HG03196 (cell line): ENCODE results near the gene LCE3D.
"Not testable (repeated sequence)": the region's sequence is repeated elsewhere in the genome, so short reads cannot be mapped to it uniquely, and the experiment has no call there.

Experiments
- ATAC-seq: cut with Tn5 transposase; IDR thresholded peaks from one replicate; pipeline ENCODE4 v1.9.1; 2021; ENCODE audit not compliant: unreplicated experiment

LCE3D gene

DNA sequence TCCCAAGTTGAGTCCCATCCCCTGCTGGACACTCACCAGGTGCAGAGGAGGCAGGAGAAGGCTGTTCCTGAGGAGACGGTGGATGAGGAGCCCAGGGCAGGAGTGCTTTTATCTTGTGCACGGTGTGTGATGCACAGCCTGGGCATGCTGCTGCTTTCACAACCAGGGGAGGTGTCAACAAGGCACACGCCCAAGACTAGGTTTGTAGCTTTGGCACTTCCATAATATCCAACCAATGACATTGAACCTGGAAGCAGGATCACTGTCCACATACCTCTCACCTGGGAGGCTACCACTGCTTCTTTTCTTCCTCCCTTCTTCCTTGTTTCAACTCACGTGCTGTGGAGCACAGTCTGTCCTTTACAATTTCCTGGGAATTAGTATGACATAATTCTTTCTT lies at the start of gene LCE3D:
Gene LCE3D (minus strand): TSS at position 84 of the 400 bp plus-strand sequence. CDS start 580 bp downstream, outside the sequence.
- no peak for ATAC-seq

- ATAC-seq: no peak
Measured at GRCh38 chr1:152626744-152627143, 46.4 kb upstream of the LCE3D start.

- no peak for ATAC-seq
Measured at GRCh38 chr1:152623203-152623844, 43.0 kb upstream of the LCE3D start.

DNA sequence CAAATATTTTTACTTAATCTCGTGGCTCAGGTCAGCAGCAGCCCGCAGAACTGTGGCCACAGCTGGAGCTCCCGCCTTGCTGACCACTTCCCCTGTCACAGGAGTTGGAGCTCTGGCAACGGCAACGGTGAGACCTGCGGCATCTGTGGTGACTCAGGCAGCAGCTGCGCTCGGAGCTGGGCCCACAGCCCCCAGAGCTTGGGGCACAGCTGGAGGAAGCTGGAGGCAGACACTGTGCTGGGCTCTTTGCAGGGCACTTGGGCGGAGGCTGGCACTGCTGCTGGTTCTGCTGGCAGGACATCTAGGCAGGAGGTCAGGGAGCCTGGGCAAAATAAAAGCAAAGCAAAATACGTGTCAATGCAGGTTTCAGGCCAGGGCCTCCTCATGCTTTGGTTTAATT lies 42.5 kb upstream of the LCE3D start, which contains the start of gene LCE3A:
Gene LCE3A (minus strand): TSS at position 301 of the 400 bp plus-strand sequence. CDS start 0 bp downstream, at position 301.
- no peak for ATAC-seq

DNA sequence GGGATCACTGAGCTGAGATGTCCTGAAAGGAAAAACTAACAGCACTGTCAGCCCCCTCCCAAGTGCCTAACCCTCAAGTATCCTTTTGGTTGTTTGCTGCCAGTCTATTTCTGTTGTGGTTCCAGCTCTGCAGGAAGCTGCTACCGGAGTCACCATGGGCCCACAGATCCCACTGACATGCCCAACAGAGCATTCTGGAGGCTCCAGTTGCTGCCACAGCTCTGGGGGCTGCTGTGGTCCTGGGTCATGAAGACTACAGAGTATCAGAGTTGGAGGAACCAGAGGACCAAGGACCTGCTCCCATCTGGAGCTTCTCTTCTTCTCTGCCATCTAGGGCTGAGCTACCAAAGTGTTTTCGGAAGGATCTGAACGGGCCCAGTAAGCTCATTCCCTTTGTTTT lies 41.7 kb upstream of the LCE3D start:
- no peak for ATAC-seq

DNA sequence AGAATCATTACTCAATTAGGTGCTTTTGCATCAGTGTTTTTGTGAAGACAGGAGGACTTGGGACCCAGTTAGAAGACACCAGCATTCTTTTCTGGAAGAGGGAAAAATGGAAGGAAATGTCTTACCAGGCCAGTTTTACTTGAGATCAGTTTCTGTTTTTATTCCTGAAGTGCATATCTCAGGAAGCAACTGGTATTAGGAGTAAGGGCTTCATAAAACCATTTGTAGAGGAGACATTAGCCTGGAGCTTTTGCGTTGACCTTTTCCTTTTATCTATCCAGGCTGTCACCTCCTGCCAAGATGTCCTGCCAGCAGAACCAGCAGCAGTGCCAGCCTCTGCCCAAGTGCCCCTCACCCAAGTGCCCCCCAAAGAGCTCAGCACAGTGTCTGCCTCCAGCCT lies 33.2 kb upstream of the LCE3D start, which contains the start of gene LCE3B:
Gene LCE3B (plus strand): TSS at position 301 of the 400 bp plus-strand sequence. CDS start 0 bp downstream, at position 301.
- ATAC-seq: no peak

DNA sequence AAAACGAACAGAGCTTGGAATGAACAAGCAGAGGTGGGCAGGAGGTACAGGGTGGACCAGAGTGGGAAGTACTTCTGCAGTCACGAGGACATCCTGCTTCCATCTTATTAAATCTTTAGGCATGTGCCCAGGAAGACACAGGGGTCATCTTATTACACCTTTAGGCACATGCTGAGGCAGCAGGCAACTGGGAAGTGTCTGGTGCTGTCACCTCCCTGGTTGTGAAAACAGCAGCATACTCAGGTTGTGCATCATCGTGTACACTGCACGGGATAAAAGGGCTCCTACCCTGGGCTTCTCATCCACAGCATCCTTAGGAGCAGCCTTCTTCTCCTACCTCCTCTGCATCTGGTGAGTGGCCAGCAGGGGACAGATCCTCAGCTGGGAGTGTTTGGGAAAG lies 19.6 kb upstream of the LCE3D start, which contains the start of gene LCE3C:
Gene LCE3C (plus strand): TSS at position 301 of the 400 bp plus-strand sequence. CDS start 498 bp downstream, outside the sequence.
- ATAC-seq: no peak

- no peak for ATAC-seq
Measured at GRCh38 chr1:152596986-152597385, 16.7 kb upstream of the LCE3D start.

DNA sequence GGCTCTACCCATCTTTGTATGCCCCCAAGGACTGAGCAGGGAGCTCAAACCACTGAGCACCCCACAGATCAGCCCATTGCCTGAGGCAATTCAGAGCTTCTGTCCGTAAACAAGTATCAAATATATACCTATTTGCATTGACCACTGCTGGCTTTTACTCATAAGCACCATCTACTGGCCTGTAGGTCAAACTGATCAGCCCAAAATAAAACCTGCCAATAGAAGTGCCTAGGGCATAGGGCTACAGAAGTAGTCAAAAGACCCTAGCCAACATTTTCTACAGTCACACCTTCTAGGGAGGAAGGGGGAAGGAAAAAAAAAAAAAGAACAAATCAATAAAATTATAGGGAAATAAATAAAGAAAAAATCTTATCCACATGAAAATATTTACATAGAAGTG lies 5.3 kb upstream of the LCE3D start:
- no peak for ATAC-seq

GRCh38 chr1:152582647-152583046 lies 2.3 kb upstream of the LCE3D start:
- no peak for ATAC-seq

GRCh38 chr1:152579526-152579925 lies 790 bp downstream of the LCE3D start:
- ATAC-seq: not testable (repeated sequence)

- ATAC-seq: no peak
Measured at GRCh38 chr1:152577168-152577567, 3.1 kb downstream of the LCE3D start.

DNA sequence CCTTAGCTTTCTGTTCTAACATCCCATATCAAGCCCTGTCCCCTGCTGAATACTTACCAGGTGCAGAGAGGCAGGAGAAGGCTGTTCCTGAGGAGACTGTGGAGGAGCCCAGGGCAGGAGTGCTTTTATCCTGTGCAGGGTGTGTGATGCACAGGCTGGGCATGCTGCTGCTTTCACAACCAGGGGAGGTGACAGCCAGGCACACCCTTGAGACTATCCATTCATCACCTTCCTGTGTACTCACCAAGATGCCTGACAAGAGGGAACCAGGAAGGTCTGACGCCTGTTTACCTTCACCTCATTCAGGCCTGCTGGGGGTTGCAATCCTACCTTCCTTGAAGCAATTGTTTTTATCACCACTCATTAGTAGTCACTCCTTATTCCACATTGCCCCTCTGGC lies 13.6 kb downstream of the LCE3D start, which contains the start of gene LCE3E:
Gene LCE3E (minus strand): TSS at position 100 of the 400 bp plus-strand sequence. CDS start 572 bp downstream, outside the sequence.
- ATAC-seq: no peak

GRCh38 chr1:152565535-152566215 lies 14.6 kb downstream of the LCE3D start:
- ATAC-seq: no peak

DNA sequence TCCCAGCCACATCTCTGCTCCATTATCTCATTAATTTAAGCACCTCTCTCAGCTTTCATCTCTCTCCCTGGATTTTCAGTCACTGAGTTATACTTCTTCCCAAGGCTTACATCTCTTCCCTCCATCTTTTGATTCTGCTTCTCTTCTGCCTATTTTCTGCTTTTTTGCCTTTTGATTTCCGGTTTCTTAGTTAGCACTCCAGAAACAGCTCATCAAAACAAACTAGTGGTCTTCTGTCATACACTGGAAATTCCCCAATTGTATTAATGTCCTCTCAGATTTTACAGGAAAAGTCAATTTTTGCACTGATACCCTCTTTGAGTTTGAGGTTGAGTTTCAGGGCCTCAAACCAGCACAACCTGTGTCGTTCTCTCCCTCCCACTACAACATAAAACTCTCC lies 15.2 kb downstream of the LCE3D start:
- no peak for ATAC-seq

GRCh38 chr1:152548358-152548757 lies 32.0 kb downstream of the LCE3D start:
- ATAC-seq: not testable (repeated sequence)

DNA sequence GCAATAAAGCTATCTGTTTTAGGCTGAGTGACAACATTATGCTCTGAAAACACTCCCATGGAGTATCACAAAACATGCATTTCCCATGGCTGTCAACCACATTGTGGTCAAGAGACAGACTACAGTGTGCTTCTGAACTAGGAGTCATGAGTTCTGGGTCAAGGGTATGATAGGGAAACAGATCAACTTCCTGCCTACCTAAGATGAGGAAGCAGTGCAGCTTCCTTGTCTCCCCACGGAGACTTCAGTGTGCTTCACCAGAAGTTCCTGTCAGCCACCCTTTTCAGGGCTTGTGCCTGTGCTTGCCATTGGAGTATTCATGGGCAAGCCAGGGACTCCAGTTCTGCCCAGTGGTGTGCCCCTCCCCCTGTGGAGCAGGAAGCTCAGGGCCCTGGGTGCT lies 33.6 kb downstream of the LCE3D start:
- ATAC-seq: no peak

- ATAC-seq: no peak
Measured at GRCh38 chr1:152543820-152544219, 36.5 kb downstream of the LCE3D start.

DNA sequence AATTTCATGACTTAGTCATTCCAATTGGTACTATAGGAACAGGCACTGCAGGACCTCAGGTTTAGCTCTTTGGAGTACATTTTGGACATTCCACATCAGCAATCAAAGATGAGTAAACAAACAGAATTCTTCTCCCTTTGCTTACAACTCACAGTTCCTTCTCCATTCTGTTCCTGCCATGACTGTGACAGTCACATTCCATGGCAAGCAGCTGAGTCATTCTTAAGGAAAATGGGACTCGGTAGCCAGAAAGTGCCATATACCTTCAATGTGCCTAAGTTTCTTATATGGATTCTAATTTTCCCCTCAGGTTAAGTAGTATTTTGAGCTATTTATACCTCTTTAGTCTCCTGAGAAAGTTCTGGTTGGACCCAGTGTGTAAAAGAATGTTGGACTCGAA lies 40.4 kb downstream of the LCE3D start:
- no peak for ATAC-seq

DNA sequence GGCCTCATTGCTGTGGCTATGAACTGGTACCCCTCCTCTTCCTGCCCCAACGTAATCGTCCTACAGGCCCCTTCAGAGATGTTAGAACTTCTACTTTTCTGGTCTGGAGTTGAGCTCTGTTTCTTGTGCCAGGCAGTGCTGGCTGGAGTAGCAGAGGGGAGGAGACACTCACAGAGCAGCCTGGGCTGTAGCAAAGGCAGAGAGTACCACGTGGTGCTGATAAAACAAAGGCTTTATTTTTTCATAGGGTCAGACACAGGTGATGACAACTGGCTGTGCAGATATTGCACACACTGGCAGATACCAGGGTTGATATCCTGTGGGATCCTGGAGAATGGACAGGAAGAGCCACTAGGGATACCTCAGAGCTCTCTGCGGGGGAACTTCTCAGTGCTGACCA lies 42.8 kb downstream of the LCE3D start:
- ATAC-seq: no peak

DNA sequence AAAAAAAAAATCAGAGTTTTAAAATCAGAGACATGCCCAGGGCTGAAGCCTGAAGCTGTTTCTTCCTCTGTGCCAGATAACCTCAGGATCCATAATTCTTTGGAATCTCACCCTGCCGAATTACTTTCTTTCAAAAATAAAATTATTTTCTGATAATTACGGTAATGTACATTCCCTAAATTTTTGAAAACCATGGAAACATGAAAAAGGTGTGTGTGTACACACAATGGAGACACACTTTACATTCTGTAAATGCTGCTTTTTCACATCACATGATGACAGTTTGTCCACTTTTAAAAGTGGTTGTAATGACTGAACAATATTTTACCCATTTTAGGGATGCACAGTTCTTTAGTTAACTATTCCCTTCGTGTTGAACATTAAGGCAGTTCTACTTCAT lies 44.5 kb downstream of the LCE3D start:
- no peak for ATAC-seq

- ATAC-seq: no peak
Measured at GRCh38 chr1:152533327-152533938, 46.9 kb downstream of the LCE3D start.
